MM.1S (cell line): ENCODE data around the gene PLS3.

Experiments
- EZH2 ChIP-seq: fragments of 300-600 bp; sonication (generic); optimal IDR thresholded peaks from 2 replicates; pipeline ENCODE3; 2017; ENCODE audit warnings: low read depth, mild to moderate bottlenecking, antibody characterized with exemption, low read length, mixed read lengths
- TF ChIP-seq, protein P1 (sequence below): fragments of 300-600 bp; sonication (generic); IDR thresholded peaks from 2 replicates; pipeline ENCODE4 v1.5.1; 2016; ENCODE audit warnings: antibody characterized with exemption, low read length, mixed read lengths

DNA sequence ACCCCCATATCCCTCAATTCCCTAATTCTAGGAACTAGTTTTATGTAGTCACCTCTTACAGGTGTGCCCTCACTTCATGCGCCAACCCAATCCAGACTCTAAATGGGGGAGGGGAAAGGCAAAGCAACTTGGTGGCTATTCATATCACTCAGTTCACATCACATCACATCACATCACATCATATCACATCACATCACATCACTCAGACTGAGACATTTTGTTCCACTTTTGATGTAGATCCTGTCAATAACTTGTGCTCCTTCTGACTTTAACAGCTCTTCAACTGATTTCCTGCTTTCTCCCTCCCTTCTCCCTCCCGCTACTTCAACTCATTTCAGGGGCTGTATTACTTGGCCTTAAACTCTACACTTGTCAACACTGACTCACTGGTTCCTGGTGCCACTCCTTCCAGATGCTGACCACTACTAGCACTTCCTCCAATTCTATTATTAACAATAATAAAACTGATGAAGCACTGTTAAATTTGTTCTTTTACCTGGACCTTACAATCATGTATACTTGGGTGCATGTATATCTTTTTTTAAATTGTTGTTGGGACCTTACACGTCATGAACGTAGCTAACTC is 29.1 kb upstream of the PLS3 start:
- TF ChIP-seq, protein P1, sequence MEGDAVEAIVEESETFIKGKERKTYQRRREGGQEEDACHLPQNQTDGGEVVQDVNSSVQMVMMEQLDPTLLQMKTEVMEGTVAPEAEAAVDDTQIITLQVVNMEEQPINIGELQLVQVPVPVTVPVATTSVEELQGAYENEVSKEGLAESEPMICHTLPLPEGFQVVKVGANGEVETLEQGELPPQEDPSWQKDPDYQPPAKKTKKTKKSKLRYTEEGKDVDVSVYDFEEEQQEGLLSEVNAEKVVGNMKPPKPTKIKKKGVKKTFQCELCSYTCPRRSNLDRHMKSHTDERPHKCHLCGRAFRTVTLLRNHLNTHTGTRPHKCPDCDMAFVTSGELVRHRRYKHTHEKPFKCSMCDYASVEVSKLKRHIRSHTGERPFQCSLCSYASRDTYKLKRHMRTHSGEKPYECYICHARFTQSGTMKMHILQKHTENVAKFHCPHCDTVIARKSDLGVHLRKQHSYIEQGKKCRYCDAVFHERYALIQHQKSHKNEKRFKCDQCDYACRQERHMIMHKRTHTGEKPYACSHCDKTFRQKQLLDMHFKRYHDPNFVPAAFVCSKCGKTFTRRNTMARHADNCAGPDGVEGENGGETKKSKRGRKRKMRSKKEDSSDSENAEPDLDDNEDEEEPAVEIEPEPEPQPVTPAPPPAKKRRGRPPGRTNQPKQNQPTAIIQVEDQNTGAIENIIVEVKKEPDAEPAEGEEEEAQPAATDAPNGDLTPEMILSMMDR: no peak
- no peak for TF ChIP-seq EZH2
